ENCODE data around the gene PRELID3B.

Gene PRELID3B

GRCh38 chr20:59010321-59010994 is 32.1 kb downstream of the PRELID3B start:
- TF ChIP-seq CTCF (conservative IDR thresholded peaks at IDR 0.05; ENCODE audit: low read depth, low read length), result no peak
- no peak overlapping the region for H3K4me3 ChIP-seq (ENCODE audit: low read length)
- DNase-seq (ENCODE audit: low read depth), result no peak

GRCh38 chr20:59008715-59009336 is 33.8 kb downstream of the PRELID3B start:
- DNase-seq (ENCODE audit: low read depth), result no peak
- TF ChIP-seq CTCF (conservative IDR thresholded peaks at IDR 0.05; ENCODE audit: low read depth, low read length), result no peak
- no peak overlapping the region for H3K4me3 ChIP-seq (ENCODE audit: low read length)

GRCh38 chr20:59007665-59008511 is 34.7 kb downstream of the PRELID3B start:
- no peak for DNase-seq (ENCODE audit: low read depth)
- no peak for TF ChIP-seq CTCF (conservative IDR thresholded peaks at IDR 0.05; ENCODE audit: low read depth, low read length)
- H3K4me3 ChIP-seq (ENCODE audit: low read length), result no peak overlapping the region

- no peak for TF ChIP-seq CTCF (conservative IDR thresholded peaks at IDR 0.05; ENCODE audit: low read depth, low read length)
- DNase-seq (ENCODE audit: low read depth), result no peak
- peak within 1 kb of the TSS; percentile 55 for H3K4me3 ChIP-seq (ENCODE audit: low read length)
These were observed 35.5 kb downstream of the PRELID3B start, which contains the start of gene CTSZ for GRCh38 chr20:59006864-59007664. TSS of gene CTSZ (minus strand) at chr20:59007254. CDS start at chr20:59007128, 126 bp downstream.

- DNase-seq (ENCODE audit: low read depth), result no peak
- TF ChIP-seq CTCF (conservative IDR thresholded peaks at IDR 0.05; ENCODE audit: low read depth, low read length), result no peak
- peak overlapping the region; percentile 55 for H3K4me3 ChIP-seq (ENCODE audit: low read length)
These were observed 36.3 kb downstream of the PRELID3B start for GRCh38 chr20:59006167-59006863.

GRCh38 chr20:59005523-59006166 is 36.9 kb downstream of the PRELID3B start:
- no peak overlapping the region for H3K4me3 ChIP-seq (ENCODE audit: low read length)
- no peak for DNase-seq (ENCODE audit: low read depth)
- no peak for TF ChIP-seq CTCF (conservative IDR thresholded peaks at IDR 0.05; ENCODE audit: low read depth, low read length)
